BLaER1 treated with 17β-estradiol and CSF1 and Interleukin-3, amounts not matched to agents 10 nM and 100 nM (cell line): ENCODE data around the gene NEIL1.
A peak's percentile ranks its signal among the peaks of the same experiment; 100 is the strongest.

Experiments
- H3K27ac ChIP-seq, 11 experiments: shearing (Covaris generic); formaldehyde crosslinking; 2 replicates each; pipeline ENCODE4 v1.8.1; 2022
- H3K27me3 ChIP-seq, 11 experiments: shearing (Covaris generic); formaldehyde crosslinking; 2 replicates each; pipeline ENCODE4 v1.8.1; 2022
- H3K36me3 ChIP-seq, 11 experiments: shearing (Covaris generic); formaldehyde crosslinking; 2 replicates each; pipeline ENCODE4 v1.8.1; 2022
- H3K4me1 ChIP-seq, 10 experiments: shearing (Covaris generic); formaldehyde crosslinking; 2 replicates each; pipeline ENCODE4 v1.8.1; 2022
- H3K4me2 ChIP-seq, 11 experiments: shearing (Covaris generic); formaldehyde crosslinking; 2 replicates each; pipeline ENCODE4 v1.8.1; 2022
- H3K4me3 ChIP-seq, 10 experiments: shearing (Covaris generic); formaldehyde crosslinking; 2 replicates each; pipeline ENCODE4 v1.8.1; 2022
- H3K9ac ChIP-seq, 11 experiments: shearing (Covaris generic); formaldehyde crosslinking; 2 replicates each; pipeline ENCODE4 v1.8.1; 2022
- H3K9me3 ChIP-seq, 11 experiments: shearing (Covaris generic); formaldehyde crosslinking; replicated peaks in 1 of 11; 2 replicates each; pipeline ENCODE4 v1.8.1; 2022
- H4K20me1 ChIP-seq, 11 experiments: shearing (Covaris generic); formaldehyde crosslinking; 2 replicates each; pipeline ENCODE4 v1.8.1; 2022
- Cebpa-rat ChIP-seq, 11 experiments: shearing (Covaris generic); IDR thresholded peaks; 2 replicates each; pipeline ENCODE4 v1.8.1; 2022

NEIL1 gene

GRCh38 chr15:75353604-75354003 lies 6.8 kb downstream of the NEIL1 start:
- Histone ChIP-seq H3K9ac (no peak overlapping the region), H4K20me1 (peaks cover 0 to 72% (median 22%) of the 10 kb centered on the region in 11 experiments; a peak in 15 of 22 replicates), H3K4me2 (no peak overlapping the region)

GRCh38 chr15:75354454-75354853 lies 7.6 kb downstream of the NEIL1 start:
- H3K4me1 ChIP-seq: peaks cover 13 to 44% (median 28%) of the 10 kb centered on the region in 10 experiments
- H3K9me3 ChIP-seq: peaks cover 5 to 9% (median 7%) of the 10 kb centered on the region in 11 experiments; a peak in 20 of 22 replicates
- TF ChIP-seq Cebpa-rat (IDR thresholded peaks at IDR 0.05): no peak
- no peaks in the 10 kb centered on the region for H3K27me3 ChIP-seq
- H3K9ac ChIP-seq: no peak overlapping the region
- no peak overlapping the region for H3K4me3 ChIP-seq
- peaks cover 26 to 77% (median 47%) of the 10 kb centered on the region in 11 experiments for H3K36me3 ChIP-seq
- H3K27ac ChIP-seq: peak overlapping the region in 1 of 11 experiments; percentile 5; a peak in 1 of 22 replicates
- H4K20me1 ChIP-seq: peaks cover 0 to 79% (median 22%) of the 10 kb centered on the region in 11 experiments; a peak in 15 of 22 replicates
- no peak overlapping the region for H3K4me2 ChIP-seq

More at GRCh38 chr15:75353604-75354003, 6.8 kb downstream of the NEIL1 start:
- Histone ChIP-seq H3K4me3 (no peak overlapping the region), H3K27ac (no peak overlapping the region), H3K36me3 (peaks cover 20 to 70% (median 46%) of the 10 kb centered on the region in 11 experiments), H3K27me3 (peaks cover 0 to 5% (median 0%) of the 10 kb centered on the region in 11 experiments; a peak in 6 of 22 replicates), H3K4me1 (peaks cover 22 to 52% (median 36%) of the 10 kb centered on the region in 10 experiments), H3K9me3 (peaks cover 12 to 18% (median 15%) of the 10 kb centered on the region in 11 experiments; a peak in 20 of 22 replicates)
- TF ChIP-seq Cebpa-rat (IDR thresholded peaks at IDR 0.05): no peak

- Histone ChIP-seq H3K4me3 (no peak overlapping the region), H4K20me1 (peaks cover 0 to 83% (median 22%) of the 10 kb centered on the region in 11 experiments; a peak in 15 of 22 replicates), H3K9me3 (peaks cover 0 to under 1% (median 0%) of the 10 kb centered on the region in 11 experiments; a peak in 1 of 22 replicates), H3K4me2 (no peak overlapping the region), H3K36me3 (peaks cover 36 to 86% (median 56%) of the 10 kb centered on the region in 11 experiments), H3K4me1 (peaks cover 4 to 35% (median 19%) of the 10 kb centered on the region in 10 experiments), H3K27ac (no peak overlapping the region), H3K27me3 (no peaks in the 10 kb centered on the region), H3K9ac (no peak overlapping the region)
- TF ChIP-seq Cebpa-rat (IDR thresholded peaks at IDR 0.05): no peak
Measured at GRCh38 chr15:75355369-75355768, 8.5 kb downstream of the NEIL1 start.

GRCh38 chr15:75356006-75356405 lies 9.2 kb downstream of the NEIL1 start:
- peaks cover 38 to 90% (median 62%) of the 10 kb centered on the region in 11 experiments for H3K36me3 ChIP-seq

GRCh38 chr15:75356517-75356916 lies 9.7 kb downstream of the NEIL1 start:
- no peak overlapping the region for H3K4me3 ChIP-seq
- TF ChIP-seq Cebpa-rat (IDR thresholded peaks at IDR 0.05): no peak
- H3K27ac ChIP-seq: no peak overlapping the region
- peaks cover 0 to 23% (median 8%) of the 10 kb centered on the region in 10 experiments; a peak in 12 of 20 replicates for H3K4me1 ChIP-seq
- no peaks in the 10 kb centered on the region for H3K9me3 ChIP-seq
- H4K20me1 ChIP-seq: peaks cover 0 to 85% (median 24%) of the 10 kb centered on the region in 11 experiments; a peak in 16 of 22 replicates
- no peaks in the 10 kb centered on the region for H3K27me3 ChIP-seq
- no peak overlapping the region for H3K4me2 ChIP-seq
- H3K36me3 ChIP-seq: peaks cover 44 to 92% (median 67%) of the 10 kb centered on the region in 11 experiments
- no peak overlapping the region for H3K9ac ChIP-seq

More at GRCh38 chr15:75356006-75356405, 9.2 kb downstream of the NEIL1 start:
- H3K27me3 ChIP-seq: no peaks in the 10 kb centered on the region
- H3K9ac ChIP-seq: no peak overlapping the region
- TF ChIP-seq Cebpa-rat (IDR thresholded peaks at IDR 0.05): no peak
- H3K4me2 ChIP-seq: no peak overlapping the region
- peaks cover 0 to 28% (median 12%) of the 10 kb centered on the region in 10 experiments; a peak in 16 of 20 replicates for H3K4me1 ChIP-seq
- H3K27ac ChIP-seq: no peak overlapping the region
- no peak overlapping the region for H3K4me3 ChIP-seq
- peaks cover 0 to 83% (median 22%) of the 10 kb centered on the region in 11 experiments; a peak in 16 of 22 replicates for H4K20me1 ChIP-seq
- no peaks in the 10 kb centered on the region for H3K9me3 ChIP-seq

GRCh38 chr15:75357976-75358673 lies 11.3 kb downstream of the NEIL1 start:
- Histone ChIP-seq H3K4me2 (no peak overlapping the region), H3K9me3 (no peaks in the 10 kb centered on the region), H3K36me3 (peaks cover 54 to 97% (median 72%) of the 10 kb centered on the region in 11 experiments), H3K4me1 (peaks cover 0 to 29% (median 13%) of the 10 kb centered on the region in 10 experiments; a peak in 16 of 20 replicates), H4K20me1 (peaks cover 0 to 85% (median 26%) of the 10 kb centered on the region in 11 experiments; a peak in 17 of 22 replicates), H3K27me3 (no peaks in the 10 kb centered on the region), H3K4me3 (no peak overlapping the region), H3K9ac (no peak overlapping the region), H3K27ac (no peak overlapping the region)
- no peak for TF ChIP-seq Cebpa-rat (IDR thresholded peaks at IDR 0.05)

GRCh38 chr15:75358771-75359536 lies 12.1 kb downstream of the NEIL1 start:
- no peak overlapping the region for H3K4me3 ChIP-seq
- H3K4me2 ChIP-seq: no peak overlapping the region
- H4K20me1 ChIP-seq: peaks cover 0 to 84% (median 21%) of the 10 kb centered on the region in 11 experiments; a peak in 16 of 22 replicates
- peaks cover 58 to 98% (median 74%) of the 10 kb centered on the region in 11 experiments for H3K36me3 ChIP-seq
- H3K4me1 ChIP-seq: peaks cover 0 to 31% (median 20%) of the 10 kb centered on the region in 10 experiments; a peak in 16 of 20 replicates
- no peak overlapping the region for H3K27ac ChIP-seq
- H3K27me3 ChIP-seq: no peaks in the 10 kb centered on the region
- H3K9me3 ChIP-seq: no peaks in the 10 kb centered on the region
- H3K9ac ChIP-seq: no peak overlapping the region
- TF ChIP-seq Cebpa-rat (IDR thresholded peaks at IDR 0.05): no peak

- Histone ChIP-seq H3K4me3 (no peak overlapping the region), H3K9me3 (no peaks in the 10 kb centered on the region), H3K27ac (no peak overlapping the region), H3K9ac (no peak overlapping the region), H3K4me1 (peaks cover 0 to 26% (median 21%) of the 10 kb centered on the region in 10 experiments; a peak in 17 of 20 replicates), H4K20me1 (peaks cover 0 to 84% (median 21%) of the 10 kb centered on the region in 11 experiments; a peak in 15 of 22 replicates), H3K27me3 (no peaks in the 10 kb centered on the region), H3K36me3 (peaks cover 58 to 98% (median 76%) of the 10 kb centered on the region in 11 experiments), H3K4me2 (no peak overlapping the region)
- no peak for TF ChIP-seq Cebpa-rat (IDR thresholded peaks at IDR 0.05)
Measured at GRCh38 chr15:75359537-75360250, 12.9 kb downstream of the NEIL1 start.
